HG02588 (cell line): Measurements from ENCODE around the gene PPP1R1B.

Experiments used
- ATAC-seq: cut with Tn5 transposase; IDR thresholded peaks from one replicate; pipeline ENCODE4 v1.9.1; 2021; ENCODE audit warnings: mild to moderate bottlenecking, moderate library complexity; ENCODE audit not compliant: unreplicated experiment

The PPP1R1B gene

DNA sequence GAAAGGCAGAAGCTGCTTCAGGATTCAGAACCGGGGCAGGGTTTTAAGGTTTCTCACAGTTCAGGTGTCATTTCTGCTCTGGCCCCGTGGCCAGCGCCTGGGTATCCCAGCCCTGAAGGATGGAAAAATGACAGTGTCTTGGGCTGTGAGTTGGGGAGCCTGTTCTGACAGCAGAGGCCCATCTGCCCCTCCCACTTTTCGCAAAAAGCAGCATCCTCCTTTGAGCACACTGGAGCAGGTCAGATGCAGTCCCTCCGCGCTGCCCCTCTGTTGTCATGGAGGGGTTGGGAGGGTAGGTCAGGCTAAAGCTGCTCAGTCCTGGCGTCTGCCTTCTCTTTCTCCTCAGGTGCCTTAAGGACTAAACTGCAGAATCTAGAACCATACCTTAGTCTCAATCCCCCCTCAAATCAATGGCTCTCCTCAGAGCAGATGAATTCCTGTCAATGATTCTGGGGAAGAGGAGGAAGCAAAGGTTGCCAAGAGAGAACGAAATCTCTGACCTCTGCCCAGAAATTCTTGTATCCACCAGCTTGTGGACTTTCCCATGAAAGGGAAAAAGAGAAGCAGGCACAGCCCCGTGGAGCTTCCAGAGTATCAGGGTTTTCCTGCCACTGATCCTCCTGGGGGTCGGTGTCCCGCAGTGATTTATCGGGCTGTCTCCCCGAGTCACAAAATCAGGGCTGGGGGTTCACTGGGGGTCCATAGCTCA is 26.3 kb upstream of the PPP1R1B start:
- no peak for ATAC-seq

DNA sequence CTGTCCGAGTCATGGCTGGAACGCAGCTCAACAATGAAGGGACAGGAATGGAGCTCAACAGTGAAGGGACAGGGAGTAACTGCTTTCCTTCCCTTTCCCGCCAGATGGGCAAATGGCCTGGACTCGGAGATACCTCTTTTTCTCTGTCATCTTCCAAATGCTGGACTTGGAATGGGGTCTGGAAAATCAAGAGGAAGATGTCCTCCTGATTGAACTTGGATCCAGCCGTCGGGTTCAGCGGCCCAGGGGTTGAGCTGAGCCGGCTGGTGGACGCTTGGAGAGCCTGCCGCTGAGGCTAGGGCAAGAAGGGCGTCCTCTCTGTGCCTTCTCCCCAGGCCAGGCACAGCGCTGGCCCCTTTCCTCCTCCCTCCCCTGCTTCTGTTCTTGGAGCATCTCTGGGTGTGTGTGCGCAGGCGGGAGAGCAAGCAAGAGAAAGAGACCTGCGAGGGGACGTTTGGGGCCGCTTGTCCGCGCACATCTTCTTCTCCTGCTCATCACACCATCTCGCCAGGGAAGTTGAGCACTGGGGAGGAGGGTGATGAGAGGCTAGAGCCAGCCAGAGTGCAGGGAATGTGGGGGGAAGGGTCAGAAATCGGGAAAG is 25.7 kb upstream of the PPP1R1B start:
- no peak for ATAC-seq

DNA sequence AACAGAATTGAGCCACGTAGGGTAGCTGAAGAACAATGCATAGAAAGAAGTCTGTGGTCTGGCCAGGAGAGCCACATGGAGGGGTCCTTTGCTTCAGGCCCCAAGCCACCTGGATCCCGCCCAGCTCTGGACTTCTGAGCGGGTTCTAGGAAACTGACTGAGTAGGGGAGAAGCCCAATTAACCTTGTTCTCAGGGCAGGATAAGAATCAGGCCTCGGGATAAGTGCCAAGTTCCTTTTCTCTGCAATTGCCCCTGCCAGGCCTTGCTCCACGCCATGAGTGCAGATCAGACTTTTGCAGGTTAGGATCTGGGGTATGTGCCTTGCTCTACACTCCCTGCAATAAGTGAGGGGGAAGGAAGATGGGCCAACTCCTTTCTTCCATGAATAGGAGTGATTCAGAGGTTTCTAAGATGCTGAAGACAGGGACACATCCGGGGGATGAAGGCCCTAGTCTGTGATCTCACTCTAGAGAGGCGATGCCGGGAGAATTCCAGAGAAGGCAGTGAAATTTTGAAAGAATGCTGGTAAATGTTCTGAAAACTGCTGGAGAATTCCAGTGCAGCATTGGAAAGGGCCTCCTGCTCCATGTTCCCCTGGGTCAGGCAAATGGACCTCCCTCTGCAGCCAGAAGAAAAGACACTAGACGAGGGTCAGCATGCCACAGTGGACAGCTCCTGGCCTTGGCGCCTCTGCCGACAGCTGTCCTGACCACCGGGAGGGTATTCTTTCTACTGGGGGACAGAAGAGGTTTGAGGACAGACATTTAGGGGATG is 24.8 kb upstream of the PPP1R1B start:
- ATAC-seq, result no peak

DNA sequence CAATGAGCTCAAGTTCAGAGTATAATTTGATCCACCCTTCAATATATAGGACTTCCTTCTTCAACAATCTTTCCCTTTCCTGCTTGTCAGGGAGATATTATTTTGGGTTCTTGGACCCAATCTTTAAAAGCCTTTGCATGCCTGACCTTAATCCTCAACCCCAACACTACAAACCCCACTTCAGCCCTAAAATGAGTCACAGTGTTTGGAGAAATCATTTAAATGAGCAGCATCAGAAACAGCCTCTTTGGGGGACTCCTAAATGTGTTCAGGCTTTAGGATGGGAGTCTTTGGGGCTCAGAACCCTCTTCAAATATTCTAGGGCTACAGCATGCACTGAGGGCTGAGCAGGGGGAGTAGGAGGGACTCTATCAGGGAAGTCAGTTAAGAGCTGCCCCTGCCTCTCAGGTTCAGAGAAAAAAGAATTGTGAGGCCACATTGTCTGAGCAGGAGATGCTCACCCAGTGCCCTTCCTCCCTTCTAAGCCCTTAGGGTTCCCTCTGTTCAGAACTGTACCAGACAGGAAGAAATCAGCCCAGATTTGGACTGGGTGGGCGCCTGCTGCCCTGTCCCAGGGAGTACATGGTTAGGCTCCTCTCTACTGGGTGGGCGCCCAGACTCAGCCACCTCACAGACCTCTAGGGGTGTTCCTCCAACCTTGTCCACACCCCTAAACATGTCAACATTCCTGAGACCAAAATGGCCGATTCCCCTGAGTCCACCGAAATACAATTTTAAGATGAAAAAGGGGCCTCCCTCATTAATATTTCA is 24.0 kb upstream of the PPP1R1B start:
- ATAC-seq, result no peak

GRCh38 chr17:39603304-39604016 is 23.3 kb upstream of the PPP1R1B start:
- no peak for ATAC-seq

DNA sequence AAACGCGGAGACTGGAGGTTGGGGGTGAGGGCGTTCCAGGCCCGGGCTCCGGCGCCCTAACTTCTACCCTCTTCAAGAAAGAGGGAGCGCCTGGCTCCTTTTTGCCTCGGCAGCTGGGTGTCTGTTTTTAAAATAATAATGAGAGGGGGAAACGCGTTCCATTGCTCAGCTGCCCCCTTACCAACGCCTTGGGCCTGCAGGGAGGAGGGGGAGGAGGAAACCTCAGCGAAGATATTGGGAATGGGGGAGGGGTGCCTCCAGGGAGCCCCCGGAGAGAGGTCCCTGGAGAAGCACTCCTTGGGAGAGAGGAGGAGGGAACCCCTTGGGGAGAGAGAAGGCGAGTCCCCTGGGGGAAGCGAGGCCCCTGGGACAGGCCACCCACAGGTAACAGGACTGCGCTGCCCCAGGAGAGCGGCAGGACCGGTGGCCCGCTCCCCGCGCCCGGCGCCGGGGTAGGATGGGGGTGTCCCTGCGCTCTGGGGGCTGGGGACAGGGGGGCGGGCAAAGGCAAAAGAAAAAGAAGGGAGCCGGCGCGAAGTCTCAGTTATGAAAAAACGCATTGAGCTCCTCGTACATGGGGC is 21.8 kb upstream of the PPP1R1B start:
- no peak for ATAC-seq

DNA sequence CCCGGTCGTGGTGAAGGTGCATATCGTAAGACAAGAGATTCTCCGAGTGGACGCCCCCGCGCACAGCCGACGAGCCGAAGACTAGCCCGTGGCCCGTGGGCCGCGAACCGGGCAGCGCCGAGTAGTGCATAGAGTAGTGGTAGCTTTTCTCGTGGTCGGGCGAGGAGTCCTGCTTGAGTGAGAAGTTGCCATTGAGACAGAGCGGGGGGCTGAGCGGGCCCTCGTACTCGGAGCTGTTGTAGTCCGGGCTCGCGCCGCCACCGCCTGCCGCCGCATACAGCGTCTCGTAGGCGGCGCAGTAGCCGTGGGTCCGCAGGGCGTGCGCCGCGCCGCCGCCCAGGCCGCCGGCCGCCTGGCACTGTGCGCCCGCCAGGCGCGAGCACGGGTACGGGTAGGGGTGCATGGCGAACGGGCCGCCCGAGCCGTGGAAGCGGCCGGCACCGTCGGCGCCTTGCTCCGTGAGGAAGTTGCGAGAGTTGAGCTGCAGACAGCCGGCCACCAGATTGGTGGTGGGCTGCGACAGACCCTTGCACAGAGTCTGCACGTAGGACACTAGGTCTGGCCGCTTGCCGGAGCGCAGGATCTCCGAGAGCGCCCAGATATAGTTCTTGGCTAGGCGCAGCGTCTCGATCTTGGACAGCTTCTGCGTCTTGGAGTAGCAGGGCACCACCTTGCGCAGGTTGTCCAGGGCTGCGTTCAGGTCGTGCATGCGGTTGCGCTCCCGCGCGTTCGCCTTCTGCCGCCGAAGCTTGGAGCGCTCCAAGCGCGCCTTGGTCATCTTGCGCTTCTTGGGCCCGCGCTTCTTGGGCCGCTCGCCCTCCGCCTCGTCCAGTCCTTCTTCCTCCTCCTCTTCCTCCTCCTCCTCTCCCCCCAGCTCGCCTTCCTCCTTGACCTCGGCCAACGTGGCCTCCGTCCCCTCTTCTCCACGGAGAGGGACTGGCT is 21.0 kb upstream of the PPP1R1B start:
- ATAC-seq, result no peak

GRCh38 chr17:39606434-39607056 is 20.2 kb upstream of the PPP1R1B start:
- no peak for ATAC-seq

- ATAC-seq, result no peak
Measured at GRCh38 chr17:39607057-39607850, 19.5 kb upstream of the PPP1R1B start.

DNA sequence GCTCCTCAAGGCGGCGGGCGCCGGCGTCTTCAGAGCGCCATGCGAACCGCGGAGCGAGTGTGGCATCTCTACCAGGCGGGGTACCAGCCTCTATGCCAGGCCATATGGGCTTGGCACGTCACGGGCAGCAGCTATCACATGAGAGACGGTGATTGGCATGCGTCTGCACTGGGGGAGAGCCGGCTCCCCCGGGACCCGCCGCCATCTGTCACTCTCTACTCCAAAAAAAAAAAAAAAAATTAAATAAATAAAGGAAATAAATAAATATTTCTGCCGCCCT is 19.0 kb upstream of the PPP1R1B start, which contains the start of gene NEUROD2:
TSS of gene NEUROD2 (minus strand) at position 70 of the 280 bp plus-strand sequence. CDS start 1,321 bp downstream, outside the sequence.
- ATAC-seq, result no peak

DNA sequence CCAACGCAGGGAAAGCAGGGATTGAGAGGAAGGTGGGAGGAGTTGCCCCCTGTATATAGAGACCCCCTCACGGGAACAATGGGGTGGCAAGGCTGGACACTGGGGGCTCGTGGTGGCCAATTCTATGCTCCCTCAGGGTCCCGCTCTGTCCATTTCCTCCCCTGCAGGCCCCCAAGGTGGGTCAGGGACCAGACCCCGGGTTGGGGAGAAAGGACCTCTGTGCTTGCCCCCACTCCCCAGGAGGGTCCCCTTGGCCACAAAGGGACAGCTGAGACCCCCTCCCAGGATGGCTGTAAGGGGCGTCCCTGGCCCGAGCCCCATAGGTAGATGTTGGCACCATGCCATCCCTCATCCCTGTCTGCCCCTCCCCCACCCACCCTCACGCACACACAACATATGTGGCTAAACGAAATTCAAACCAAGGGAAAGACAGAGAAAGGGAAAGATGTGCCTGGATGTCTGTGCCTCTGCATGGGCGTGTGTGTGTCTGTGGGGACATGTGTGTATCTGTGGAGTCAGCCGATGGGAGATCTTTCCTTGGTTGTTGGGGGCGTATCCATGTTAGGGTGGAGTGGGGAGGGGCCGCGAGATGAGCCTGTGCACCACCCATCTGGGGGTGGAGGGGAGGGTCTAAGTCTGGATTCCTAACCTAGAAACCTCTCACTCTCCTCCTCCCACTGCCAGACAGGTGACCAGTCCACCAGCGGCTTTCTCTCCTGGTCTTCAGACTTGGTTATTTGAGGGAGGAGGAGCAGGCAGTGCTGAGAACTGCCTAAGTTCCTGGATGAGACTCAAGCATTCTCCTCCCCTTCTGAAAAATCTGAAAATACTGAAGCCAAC is 18.4 kb upstream of the PPP1R1B start:
- ATAC-seq, result no peak

- ATAC-seq, result no peak
Measured at GRCh38 chr17:39609416-39610025, 17.2 kb upstream of the PPP1R1B start.

DNA sequence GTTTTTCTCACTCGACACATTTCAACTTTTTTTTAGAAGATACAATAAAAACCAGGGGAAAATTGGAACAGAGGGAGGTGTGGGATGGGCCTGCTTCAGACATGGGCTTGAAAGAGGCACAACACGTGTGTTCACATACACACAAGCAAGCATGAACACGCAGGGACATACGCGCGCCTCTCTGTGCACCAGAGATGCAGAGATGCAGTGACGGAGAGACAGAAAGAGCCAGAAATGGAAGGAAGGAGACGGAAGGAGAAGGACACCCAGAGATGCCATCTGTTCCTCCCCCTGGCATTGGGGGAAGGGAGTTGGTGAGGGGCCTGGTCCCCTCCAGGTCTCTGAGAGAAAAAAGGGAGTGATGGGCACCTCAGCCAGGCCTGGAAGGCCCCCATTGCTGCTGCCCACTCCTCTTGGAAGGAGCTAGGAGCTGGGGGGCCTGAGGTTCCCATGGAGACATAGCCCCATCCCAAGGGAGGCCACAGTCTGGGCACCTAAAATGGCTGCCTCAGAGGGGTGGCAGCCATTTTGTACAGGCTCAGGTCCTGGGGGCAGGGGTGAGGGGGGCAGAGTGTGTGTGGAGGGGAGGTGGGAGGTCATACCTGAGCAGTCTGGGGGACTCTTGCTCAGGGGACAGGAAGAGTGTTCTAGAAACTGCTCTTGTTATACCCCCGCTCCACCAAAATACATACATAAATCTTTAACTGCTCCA is 15.2 kb upstream of the PPP1R1B start:
- ATAC-seq, result no peak

- no peak for ATAC-seq
Measured at GRCh38 chr17:39612291-39612894, 14.4 kb upstream of the PPP1R1B start.

DNA sequence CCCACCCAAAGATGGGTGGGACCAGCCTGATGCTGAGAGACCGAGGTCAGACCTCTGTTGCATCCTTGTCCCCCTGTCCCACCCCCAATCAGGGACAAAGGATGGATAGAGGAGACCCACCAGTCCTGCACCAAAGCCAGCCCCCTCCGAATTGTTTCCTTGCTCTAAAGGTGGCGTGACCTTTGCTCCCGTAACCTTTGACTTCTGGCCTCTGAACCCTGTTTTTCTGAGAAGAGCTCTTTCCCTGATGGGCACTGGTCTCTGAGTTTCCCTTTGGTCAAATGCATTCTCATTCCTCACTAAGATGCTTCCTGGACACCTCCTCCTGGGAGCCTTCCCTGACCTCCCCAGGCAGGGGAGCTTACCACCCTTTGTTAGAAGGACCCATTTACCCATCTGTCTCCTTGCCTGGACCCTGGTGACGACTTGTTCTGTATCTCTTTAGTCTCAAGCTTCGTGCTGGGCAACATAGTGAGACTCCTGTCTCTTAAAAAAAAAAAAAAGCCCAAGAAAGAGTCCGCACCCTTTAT is 13.8 kb upstream of the PPP1R1B start:
- ATAC-seq, result no peak
